Measurements from ENCODE around the gene PTPRN2.

Gene PTPRN2

DNA sequence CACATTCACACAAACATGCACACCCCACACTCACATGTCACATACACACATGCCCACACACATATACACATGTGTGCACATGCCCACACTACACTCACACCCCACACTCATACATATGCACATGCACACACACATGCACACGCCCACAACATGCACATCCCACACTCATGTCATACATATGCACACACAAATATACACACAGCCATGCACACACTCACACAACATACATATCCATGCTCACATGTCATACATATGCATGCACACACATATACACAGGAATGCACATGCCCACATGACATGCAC is 1031.0 kb downstream of the PTPRN2 start:
- no peaks in the 10 kb centered on the region for H3K36me3 ChIP-seq (ENCODE audit: control insufficient read depth, insufficient read depth, low read length)
- peaks cover 11% of the 10 kb centered on the region; the same call in 1 of the 2 replicates for H3K9me3 ChIP-seq (ENCODE audit: control insufficient read depth, insufficient read depth, low read depth, low read length)
- no peaks in the 10 kb centered on the region for H3K4me1 ChIP-seq (ENCODE audit: control insufficient read depth, insufficient read depth, low read length)
- no peak overlapping the region for H3K27ac ChIP-seq (ENCODE audit: low read depth, low read length)
- peaks cover 5% of the 10 kb centered on the region; the same call in 1 of the 2 replicates for H3K27me3 ChIP-seq (ENCODE audit: control insufficient read depth, insufficient read depth, low read length)
- no peak overlapping the region for H3K9ac ChIP-seq (ENCODE audit: low read length)
- no peak overlapping the region for H3K4me3 ChIP-seq (ENCODE audit: low read depth, low read length)

DNA sequence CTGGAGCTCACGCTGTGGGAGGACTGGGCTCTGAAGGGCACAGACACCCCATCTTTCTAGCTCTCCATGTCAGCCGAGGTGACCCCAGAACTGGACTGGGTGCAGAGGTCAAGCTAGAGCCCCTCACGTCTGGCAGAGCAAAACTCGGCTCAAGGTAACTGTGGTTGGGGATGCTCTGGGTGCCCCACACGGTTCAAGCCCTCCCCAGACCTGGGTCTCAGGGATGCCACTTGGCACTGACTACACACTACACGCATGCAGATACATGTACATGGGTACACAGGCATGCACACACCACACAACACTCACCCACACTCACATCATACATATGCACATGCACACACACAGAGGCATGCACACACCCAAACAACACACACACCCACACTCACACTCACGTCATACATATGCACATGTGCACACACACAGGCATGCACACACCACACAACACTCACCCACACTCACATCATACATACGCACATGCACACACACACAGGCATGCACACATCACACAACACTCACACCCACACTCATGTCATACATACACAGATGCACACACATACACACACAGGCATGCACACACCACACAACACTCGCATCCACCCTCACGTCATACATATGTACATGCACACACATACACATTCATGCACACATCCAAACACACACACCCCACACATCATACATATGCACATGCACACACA is 1031.5 kb downstream of the PTPRN2 start:
- Histone ChIP-seq H3K9ac (ENCODE audit: low read length) (no peak overlapping the region), H3K27ac (ENCODE audit: low read depth, low read length) (no peak overlapping the region), H3K9me3 (ENCODE audit: control insufficient read depth, insufficient read depth, low read depth, low read length) (peaks cover 11% of the 10 kb centered on the region; the same call in 1 of the 2 replicates), H3K4me1 (ENCODE audit: control insufficient read depth, insufficient read depth, low read length) (no peaks in the 10 kb centered on the region), H3K36me3 (ENCODE audit: control insufficient read depth, insufficient read depth, low read length) (no peaks in the 10 kb centered on the region), H3K27me3 (ENCODE audit: control insufficient read depth, insufficient read depth, low read length) (peaks cover 5% of the 10 kb centered on the region; the same call in 1 of the 2 replicates), H3K4me3 (ENCODE audit: low read depth, low read length) (no peak overlapping the region)

DNA sequence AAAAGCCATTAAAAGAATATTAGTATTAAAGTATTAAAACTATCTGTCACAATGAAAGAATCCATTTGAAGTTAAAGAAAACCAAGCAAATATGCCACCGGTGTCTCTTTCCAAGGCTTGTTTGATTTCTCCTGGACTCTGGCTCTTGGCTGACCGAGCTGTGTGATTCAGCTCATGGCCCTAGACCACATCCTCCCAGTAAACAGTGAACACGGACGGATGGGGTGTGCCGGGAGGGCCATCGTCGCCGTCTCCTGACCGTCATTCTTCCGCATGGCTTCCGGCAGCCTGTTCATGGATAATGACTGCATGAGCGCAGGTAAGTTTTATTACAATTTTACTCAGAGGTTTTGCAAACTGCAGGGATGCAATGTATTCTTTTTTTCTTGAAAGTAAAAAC is 1032.3 kb downstream of the PTPRN2 start:
- Histone ChIP-seq H3K27me3 (ENCODE audit: control insufficient read depth, insufficient read depth, low read length) (peaks cover 5% of the 10 kb centered on the region; the same call in 1 of the 2 replicates), H3K4me1 (ENCODE audit: control insufficient read depth, insufficient read depth, low read length) (no peaks in the 10 kb centered on the region), H3K9ac (ENCODE audit: low read length) (no peak overlapping the region), H3K27ac (ENCODE audit: low read depth, low read length) (no peak overlapping the region), H3K9me3 (ENCODE audit: control insufficient read depth, insufficient read depth, low read depth, low read length) (peaks cover 11% of the 10 kb centered on the region; the same call in 1 of the 2 replicates), H3K4me3 (ENCODE audit: low read depth, low read length) (no peak overlapping the region), H3K36me3 (ENCODE audit: control insufficient read depth, insufficient read depth, low read length) (no peaks in the 10 kb centered on the region)

DNA sequence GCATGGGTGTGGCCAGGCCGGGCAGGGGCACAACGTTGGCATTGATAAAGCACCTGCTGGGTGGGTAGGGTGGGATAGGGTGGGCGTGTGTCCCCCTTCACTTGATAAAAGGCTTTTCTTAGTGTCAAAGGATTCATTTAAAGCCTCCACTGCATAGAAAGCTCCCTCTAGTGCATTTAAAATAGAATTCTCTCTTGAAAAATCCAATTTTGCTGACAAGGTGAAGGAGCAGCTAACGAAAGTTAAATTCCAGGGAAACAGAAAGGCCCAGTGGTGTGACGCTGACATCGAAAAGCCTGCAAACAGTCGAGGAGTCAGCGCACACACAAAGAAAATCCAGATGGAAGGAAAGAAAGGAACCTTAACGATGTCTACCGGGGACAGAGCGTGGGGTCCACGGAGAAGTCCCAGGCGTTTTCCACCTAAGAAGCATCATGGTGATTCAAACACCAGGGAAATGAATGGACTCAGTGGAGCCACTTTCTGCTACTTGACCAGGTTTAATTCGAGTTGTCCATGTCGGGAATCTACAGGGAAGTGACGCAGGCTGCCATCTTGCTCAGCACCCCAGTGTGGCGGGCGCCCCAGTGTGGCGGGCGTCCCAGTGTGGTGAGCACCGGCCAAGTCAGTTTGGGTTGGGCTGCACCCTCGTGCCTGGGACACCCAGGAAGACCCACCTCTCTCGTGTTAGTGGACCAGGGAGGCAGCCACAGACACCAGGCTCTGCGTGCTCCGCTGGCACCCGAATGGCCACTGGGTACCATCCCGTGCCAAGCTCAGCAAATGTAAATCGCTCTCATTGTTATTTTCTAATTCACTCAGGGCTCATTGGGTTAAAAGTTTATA is 1033.0 kb downstream of the PTPRN2 start:
- Histone ChIP-seq H3K27ac (ENCODE audit: low read depth, low read length) (no peak overlapping the region), H3K9ac (ENCODE audit: low read length) (no peak overlapping the region), H3K4me1 (ENCODE audit: control insufficient read depth, insufficient read depth, low read length) (no peaks in the 10 kb centered on the region), H3K9me3 (ENCODE audit: control insufficient read depth, insufficient read depth, low read depth, low read length) (peaks cover 11% of the 10 kb centered on the region; the same call in 1 of the 2 replicates), H3K27me3 (ENCODE audit: control insufficient read depth, insufficient read depth, low read length) (peaks cover 5% of the 10 kb centered on the region; the same call in 1 of the 2 replicates), H3K4me3 (ENCODE audit: low read depth, low read length) (no peak overlapping the region), H3K36me3 (ENCODE audit: control insufficient read depth, insufficient read depth, low read length) (no peaks in the 10 kb centered on the region)

DNA sequence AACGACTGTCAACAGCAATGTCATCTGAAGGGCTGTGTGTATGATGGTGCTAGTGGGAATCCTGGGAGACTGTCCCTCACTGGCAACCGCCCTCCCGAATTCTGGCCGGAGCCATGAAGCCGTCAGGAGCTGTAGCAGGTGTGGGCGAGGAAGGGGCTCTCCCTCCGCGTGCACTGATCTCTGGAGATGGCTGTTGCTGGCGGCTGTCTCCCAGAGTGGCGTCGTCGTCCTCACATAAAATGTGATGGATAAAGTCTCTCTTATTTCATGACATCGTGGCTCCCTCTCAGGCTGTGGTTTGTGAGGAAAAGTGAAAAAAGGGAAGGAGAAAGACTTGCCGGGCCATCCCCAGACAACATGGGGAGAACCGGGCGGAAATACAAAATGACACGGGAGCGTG is 1034.4 kb downstream of the PTPRN2 start:
- peaks cover 11% of the 10 kb centered on the region; the same call in 1 of the 2 replicates for H3K9me3 ChIP-seq (ENCODE audit: control insufficient read depth, insufficient read depth, low read depth, low read length)

DNA sequence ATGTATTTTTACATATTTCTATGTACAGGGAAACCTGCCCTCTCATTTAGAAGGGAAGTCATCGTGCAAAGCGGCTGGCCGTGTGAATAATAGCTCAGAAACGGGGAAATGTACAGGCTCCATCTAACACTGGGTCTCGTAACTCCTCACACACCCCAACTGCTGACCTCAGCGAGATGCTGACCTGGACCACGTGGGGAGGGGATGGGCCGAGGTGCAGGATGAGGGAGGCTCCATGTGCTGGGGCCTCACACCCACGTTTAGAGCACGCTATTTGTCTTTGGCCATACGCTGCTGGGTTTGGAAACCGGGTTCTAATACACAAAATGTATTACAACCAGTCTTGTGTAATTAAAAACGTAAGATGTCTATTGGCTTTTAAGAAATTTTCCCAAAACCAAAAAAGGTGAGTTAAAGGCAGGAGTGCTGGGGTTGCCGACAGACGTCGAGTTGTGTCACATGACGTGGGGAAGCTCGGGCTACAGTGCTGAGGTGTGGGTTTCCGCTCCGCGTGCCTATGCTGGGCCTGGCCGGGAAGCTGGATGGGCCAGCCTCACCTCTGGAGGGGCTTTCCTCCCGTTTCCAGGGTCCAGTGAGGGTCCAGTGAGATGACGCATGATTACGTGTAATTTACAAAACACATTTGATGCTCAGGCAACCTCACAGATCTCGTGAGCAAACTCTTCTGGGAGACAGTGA is 1035.2 kb downstream of the PTPRN2 start:
- peaks cover 5% of the 10 kb centered on the region; the same call in 1 of the 2 replicates for H3K27me3 ChIP-seq (ENCODE audit: control insufficient read depth, insufficient read depth, low read length)
- no peak overlapping the region for H3K27ac ChIP-seq (ENCODE audit: low read depth, low read length)
- H3K36me3 ChIP-seq (ENCODE audit: control insufficient read depth, insufficient read depth, low read length): no peaks in the 10 kb centered on the region
- no peaks in the 10 kb centered on the region for H3K4me1 ChIP-seq (ENCODE audit: control insufficient read depth, insufficient read depth, low read length)
- H3K9me3 ChIP-seq (ENCODE audit: control insufficient read depth, insufficient read depth, low read depth, low read length): peaks cover 11% of the 10 kb centered on the region; the same call in 1 of the 2 replicates
- no peak overlapping the region for H3K4me3 ChIP-seq (ENCODE audit: low read depth, low read length)
- H3K9ac ChIP-seq (ENCODE audit: low read length): no peak overlapping the region

More for the DNA sequence above, 1034.4 kb downstream of the PTPRN2 start:
- Histone ChIP-seq H3K27me3 (ENCODE audit: control insufficient read depth, insufficient read depth, low read length) (peaks cover 5% of the 10 kb centered on the region; the same call in 1 of the 2 replicates), H3K27ac (ENCODE audit: low read depth, low read length) (no peak overlapping the region), H3K4me1 (ENCODE audit: control insufficient read depth, insufficient read depth, low read length) (no peaks in the 10 kb centered on the region), H3K36me3 (ENCODE audit: control insufficient read depth, insufficient read depth, low read length) (no peaks in the 10 kb centered on the region), H3K9ac (ENCODE audit: low read length) (no peak overlapping the region), H3K4me3 (ENCODE audit: low read depth, low read length) (no peak overlapping the region)

DNA sequence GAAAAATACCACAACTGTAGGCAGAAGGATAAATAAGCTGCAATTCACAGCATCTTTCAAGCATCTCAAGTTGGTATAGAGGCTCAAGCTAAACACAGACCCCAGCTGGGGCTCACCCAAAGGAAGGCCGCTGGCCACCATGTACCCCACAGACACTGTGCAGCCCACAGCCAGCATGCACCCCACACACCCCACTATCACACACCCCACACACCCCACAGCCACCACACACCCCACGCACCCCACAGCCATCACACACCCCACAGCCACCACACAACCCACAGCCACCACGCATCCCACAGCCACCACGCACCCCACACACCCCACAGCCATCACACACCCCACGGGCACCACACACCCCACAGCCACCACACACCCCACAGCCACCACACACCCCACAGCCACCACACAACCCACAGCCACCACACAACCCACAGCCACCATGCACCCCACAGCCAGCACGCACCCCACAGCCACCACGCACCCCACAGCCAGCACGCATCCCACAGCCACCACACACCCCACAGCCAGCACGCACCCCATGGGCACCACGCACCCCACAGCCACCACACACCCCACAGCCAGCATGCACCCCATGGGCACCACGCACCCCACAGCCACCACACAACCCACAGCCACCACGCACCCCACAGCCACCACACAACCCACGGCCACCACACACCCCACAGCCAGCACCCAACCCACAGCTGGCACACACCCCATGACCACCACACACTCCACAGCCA is 1036.1 kb downstream of the PTPRN2 start:
- no peaks in the 10 kb centered on the region for H3K4me1 ChIP-seq (ENCODE audit: control insufficient read depth, insufficient read depth, low read length)
- peaks cover 5% of the 10 kb centered on the region; the same call in 1 of the 2 replicates for H3K27me3 ChIP-seq (ENCODE audit: control insufficient read depth, insufficient read depth, low read length)
- no peak overlapping the region for H3K9ac ChIP-seq (ENCODE audit: low read length)
- H3K9me3 ChIP-seq (ENCODE audit: control insufficient read depth, insufficient read depth, low read depth, low read length): peaks cover 5% of the 10 kb centered on the region; the same call in 1 of the 2 replicates
- H3K27ac ChIP-seq (ENCODE audit: low read depth, low read length): no peak overlapping the region
- H3K4me3 ChIP-seq (ENCODE audit: low read depth, low read length): no peak overlapping the region
- no peaks in the 10 kb centered on the region for H3K36me3 ChIP-seq (ENCODE audit: control insufficient read depth, insufficient read depth, low read length)

DNA sequence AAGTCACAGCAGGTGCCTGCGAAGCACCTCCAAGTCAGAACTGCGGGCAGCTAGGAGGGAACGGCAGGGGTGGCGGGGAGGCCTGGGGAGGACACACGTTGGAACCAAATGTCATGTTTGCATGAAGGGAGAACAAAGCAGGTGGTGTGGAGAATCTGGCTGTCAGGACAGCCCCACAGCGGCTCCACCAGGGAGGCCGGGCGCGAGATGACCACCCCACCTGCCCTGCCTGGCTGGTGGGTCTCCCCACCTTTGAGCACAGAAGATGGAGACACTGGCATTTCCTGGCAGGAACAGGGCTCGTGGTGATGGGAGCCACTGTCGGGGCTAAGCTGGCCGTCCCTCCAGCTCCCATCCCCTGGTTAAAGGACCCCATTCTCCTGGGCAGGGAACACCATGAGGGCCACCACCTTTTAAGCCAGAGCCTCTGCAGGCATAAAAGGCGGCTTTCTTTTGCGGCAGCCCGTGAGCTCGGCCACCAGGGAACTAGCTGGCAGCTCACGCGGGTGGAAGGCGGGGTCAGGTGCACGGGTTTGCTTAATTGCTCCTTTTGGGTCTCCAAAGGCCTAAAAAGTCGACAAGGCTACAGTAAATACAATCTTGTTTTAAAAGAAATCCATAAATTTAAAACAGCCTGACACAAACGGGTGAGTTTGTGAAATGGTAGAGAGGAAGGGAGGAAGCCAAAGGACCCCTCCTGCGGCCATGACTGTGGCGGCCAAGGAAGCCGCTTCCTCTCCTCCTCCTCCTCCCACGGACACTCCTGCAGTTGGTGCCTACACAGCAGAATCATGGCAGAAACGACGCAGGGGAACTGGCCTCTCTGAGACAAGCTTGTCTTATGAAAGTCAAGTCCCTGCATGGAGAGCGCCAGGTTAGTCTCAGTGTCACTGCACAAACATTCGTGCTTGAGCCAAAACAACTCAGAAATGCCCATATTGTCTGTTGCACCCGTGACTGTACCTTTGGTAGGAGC is 1037.0 kb downstream of the PTPRN2 start:
- peaks cover 5% of the 10 kb centered on the region; the same call in 1 of the 2 replicates for H3K27me3 ChIP-seq (ENCODE audit: control insufficient read depth, insufficient read depth, low read length)
- no peaks in the 10 kb centered on the region for H3K4me1 ChIP-seq (ENCODE audit: control insufficient read depth, insufficient read depth, low read length)
- H3K4me3 ChIP-seq (ENCODE audit: low read depth, low read length): no peak overlapping the region
- H3K36me3 ChIP-seq (ENCODE audit: control insufficient read depth, insufficient read depth, low read length): no peaks in the 10 kb centered on the region
- no peak overlapping the region for H3K9ac ChIP-seq (ENCODE audit: low read length)
- no peak overlapping the region for H3K27ac ChIP-seq (ENCODE audit: low read depth, low read length)
- H3K9me3 ChIP-seq (ENCODE audit: control insufficient read depth, insufficient read depth, low read depth, low read length): no peaks in the 10 kb centered on the region

DNA sequence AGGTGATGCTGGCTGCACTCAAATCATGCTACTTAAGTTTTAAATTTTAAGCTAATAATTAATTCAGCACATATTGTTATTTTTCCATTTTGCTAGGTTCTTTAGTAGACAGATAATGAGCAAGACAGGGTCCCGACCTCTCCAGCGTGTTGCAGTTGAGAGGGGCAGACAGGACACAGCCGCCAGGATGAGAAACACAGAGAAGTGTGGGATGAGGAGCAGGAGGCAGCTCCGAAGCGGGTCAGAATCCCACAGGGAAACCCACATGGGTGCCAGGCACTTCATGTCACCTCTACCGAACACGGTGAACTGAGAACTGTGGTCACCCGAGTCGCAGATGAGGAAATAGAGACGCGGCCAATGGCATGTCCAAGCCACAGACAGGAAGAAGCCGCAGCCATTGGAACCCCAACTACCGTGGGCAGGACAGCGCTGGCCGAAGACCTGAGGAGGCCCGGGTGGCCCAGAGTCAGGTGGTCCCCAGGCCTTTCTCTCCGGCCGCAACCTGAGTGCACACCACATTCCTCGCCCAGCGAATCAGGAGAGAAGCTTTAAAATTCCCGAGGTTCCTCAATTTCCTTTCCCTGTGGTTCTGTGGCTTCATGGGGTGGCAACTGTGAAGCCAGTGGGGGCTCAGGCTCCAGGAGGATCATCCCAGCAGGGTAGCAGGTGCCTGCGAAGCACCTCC is 1037.9 kb downstream of the PTPRN2 start:
- no peaks in the 10 kb centered on the region; the same call in 1 of the 2 replicates for H3K9me3 ChIP-seq (ENCODE audit: control insufficient read depth, insufficient read depth, low read depth, low read length)
- H3K4me1 ChIP-seq (ENCODE audit: control insufficient read depth, insufficient read depth, low read length): no peaks in the 10 kb centered on the region
- no peak overlapping the region for H3K4me3 ChIP-seq (ENCODE audit: low read depth, low read length)
- H3K36me3 ChIP-seq (ENCODE audit: control insufficient read depth, insufficient read depth, low read length): no peaks in the 10 kb centered on the region
- no peak overlapping the region for H3K27ac ChIP-seq (ENCODE audit: low read depth, low read length)
- H3K9ac ChIP-seq (ENCODE audit: low read length): no peak overlapping the region
- H3K27me3 ChIP-seq (ENCODE audit: control insufficient read depth, insufficient read depth, low read length): peaks cover 5% of the 10 kb centered on the region; the same call in 1 of the 2 replicates
